GM12878 (cell line): ENCODE data around the gene NDUFV3. TPM values are rescaled to one million over a fixed set of nuclear protein-coding genes. Genes with fewer than 3 reads are reported as not detected.
"Not testable (repeated sequence)": the region's sequence is repeated elsewhere in the genome, so short reads cannot be mapped to it uniquely, and the experiment has no call there.

ENCODE experiments used
- ATAC-seq: fragments of 200-7000 bp; cut with Tn5 transposase; 3 replicates; pipeline ENCODE4 v1.9.1; 2020; ENCODE audit warnings: mild to moderate bottlenecking, moderate library complexity
- BruUV-seq: library from RNA; stranded (reverse); fragments of 400-500 nt; replicated peaks from 2 replicates; lab custom pipeline; 2021; lab: Mats Ljungman, UMichigan
- CTCF ChIA-PET: fragments of 300-600 bp; sonication (Branson Sonifier 250); formaldehyde crosslinking; extraction: SDS; loops from one replicate; lab custom pipeline; 2021; ENCODE audit warnings: inconsistent platforms; lab: Yijun Ruan, JAX
- POLR2A ChIA-PET: fragments of 350-600 bp; formaldehyde crosslinking; extraction: SDS; loops from one replicate; lab custom pipeline; 2021; ENCODE audit warnings: inconsistent platforms; lab: Charles Lee
- RAD21 ChIA-PET: fragments of 300-600 bp; sonication (Branson Sonifier 250); formaldehyde crosslinking; loops from one replicate; lab custom pipeline; 2023; ENCODE audit warnings: antibody characterized with exemption; ENCODE audit not compliant: unreplicated experiment; lab: Charles Lee
- SMC1A ChIA-PET: fragments of 300-600 bp; sonication (Branson Sonifier 250); formaldehyde crosslinking; loops from one replicate; lab custom pipeline; 2023; ENCODE audit not compliant: unreplicated experiment, uncharacterized antibody; lab: Charles Lee
- DNase-seq: peaks from one replicate; pipeline ENCODE4 v3.0.0-alpha.2; 2011; ENCODE audit warnings: low read depth, low spot score
- FAIRE-seq: peaks from 3 replicates; lab custom pipeline; 2011; peaks lifted over from hg19 to GRCh38; lab: Jason Lieb, UNC
- H2AFZ ChIP-seq: 2 replicates; pipeline ENCODE4 v1.6.0; 2011; ENCODE audit warnings: low read depth, low read length, control low read depth; ENCODE audit not compliant: control insufficient read depth
- H3K27ac ChIP-seq: 2 replicates; pipeline ENCODE4 v1.5.1; 2011; ENCODE audit warnings: control low read depth; ENCODE audit not compliant: control insufficient read depth, insufficient read depth
- H3K27me3 ChIP-seq, 2 experiments: replicated peaks in 1 of 2; 2 replicates each; pipeline versions ENCODE4 v1.6.0 to v1.6.1; 2011; ENCODE audit warnings: low read length in 1 of 2; ENCODE audit not compliant: control insufficient read depth in 2 of 2, insufficient read depth in 2 of 2
- H3K36me3 ChIP-seq, 2 experiments: 2 replicates each; pipeline ENCODE4 v1.5.1; 2011; ENCODE audit warnings: low read length in 1 of 2; ENCODE audit not compliant: control insufficient read depth in 2 of 2, insufficient read depth in 2 of 2
- H3K4me1 ChIP-seq: 2 replicates; pipeline ENCODE4 v1.6.1; 2011; ENCODE audit warnings: mild to moderate bottlenecking, low read length, moderate library complexity, mixed read lengths; ENCODE audit not compliant: control insufficient read depth, insufficient read depth
- H3K4me2 ChIP-seq: 2 replicates; pipeline ENCODE4 v1.6.0; 2011; ENCODE audit warnings: control low read depth; ENCODE audit not compliant: control insufficient read depth, insufficient read depth
- H3K4me3 ChIP-seq: fragments of 200-600 bp; sonication (generic); 2 replicates; pipeline ENCODE4 v1.5.1; 2016
- H3K79me2 ChIP-seq: 2 replicates; pipeline ENCODE4 v1.6.0; 2011; ENCODE audit warnings: low read length; ENCODE audit not compliant: control insufficient read depth, insufficient read depth
- H3K9ac ChIP-seq: 2 replicates; pipeline ENCODE4 v1.8.0; 2011; ENCODE audit warnings: low read length, control low read depth, mixed read lengths; ENCODE audit not compliant: control insufficient read depth, insufficient read depth
- H3K9me3 ChIP-seq: replicated peaks from 3 replicates; pipeline ENCODE4 v1.5.1; 2011; ENCODE audit warnings: mild to moderate bottlenecking, low read length; ENCODE audit not compliant: control insufficient read depth, insufficient read depth
- H4K20me1 ChIP-seq: 2 replicates; pipeline ENCODE4 v1.6.0; 2011; ENCODE audit not compliant: control insufficient read depth, insufficient read depth
- BHLHE40 ChIP-seq, 2 experiments: fragments of 450-650 bp in 1 of 2; IDR thresholded peaks; 2 replicates each; pipeline ENCODE4 v1.6.1; 2011 to 2017; ENCODE audit warnings: low read depth in 2 of 2, borderline replicate concordance in 1 of 2, improper control_type of control experiment in 1 of 2, low read length in 1 of 2, mild to moderate bottlenecking in 1 of 2
- E2F4 ChIP-seq: IDR thresholded peaks from 2 replicates; pipeline ENCODE4 v1.6.1; 2012; ENCODE audit warnings: low read depth, low read length, improper control_type of control experiment
- EP300 ChIP-seq, 2 experiments: fragments of 150-350 bp in 1 of 2; IDR thresholded peaks; 2 replicates each; pipeline ENCODE4 v1.6.1; 2011 to 2012; ENCODE audit warnings: low read depth in 2 of 2, low read length in 2 of 2, borderline replicate concordance in 1 of 2, improper control_type of control experiment in 1 of 2, inconsistent platforms in 1 of 2; ENCODE audit not compliant: control insufficient read depth in 1 of 2
- IRF3 ChIP-seq: fragments of 450-650 bp; IDR thresholded peaks from 2 replicates; pipeline ENCODE4 v1.6.1; 2014; ENCODE audit warnings: mild to moderate bottlenecking
- MTA3 ChIP-seq: IDR thresholded peaks from 2 replicates; pipeline ENCODE4 v1.6.1; 2012; ENCODE audit warnings: low read length, inconsistent platforms, borderline replicate concordance
- NR2C2 ChIP-seq: IDR thresholded peaks from 2 replicates; pipeline ENCODE4 v1.6.1; 2011; ENCODE audit warnings: borderline replicate concordance, low read depth; ENCODE audit not compliant: control insufficient read depth, insufficient read length
- RUNX3 ChIP-seq: IDR thresholded peaks from 2 replicates; pipeline ENCODE4 v1.6.1; 2012; ENCODE audit warnings: low read length, inconsistent platforms
- SMAD5 ChIP-seq: IDR thresholded peaks from 2 replicates; pipeline ENCODE4 v1.6.1; 2016; ENCODE audit warnings: antibody characterized with exemption, low read depth
- TAF1 ChIP-seq: IDR thresholded peaks from 2 replicates; pipeline ENCODE4 v1.6.1; 2011; ENCODE audit warnings: mild to moderate bottlenecking, low read depth, low read length, borderline replicate concordance
- TCF12 ChIP-seq: IDR thresholded peaks from 2 replicates; pipeline ENCODE4 v1.6.1; 2011; ENCODE audit warnings: low read depth, mild to moderate bottlenecking, low read length
- ZBTB33 ChIP-seq: fragments of 450-650 bp; IDR thresholded peaks from 2 replicates; pipeline ENCODE4 v1.6.1; 2017; ENCODE audit warnings: mild to moderate bottlenecking
- ZZZ3 ChIP-seq: IDR thresholded peaks from 2 replicates; pipeline ENCODE4 v1.6.1; 2011; ENCODE audit warnings: low read depth; ENCODE audit not compliant: control insufficient read depth, insufficient read length
- WGBS: methylation state at CpG from one replicate; pipeline ENCODE4 v1.1.6; 2016; ENCODE audit warnings: low lambda C conversion rate; ENCODE audit not compliant: insufficient replicate concordance, insufficient coverage; ENCODE audit errors: missing lambda C conversion rate; 5-methylcytosine and 5-hydroxymethylcytosine counted together
- in situ Hi-C: fragments of 300-500 bp; cut with MboI; formaldehyde crosslinking; loops from 9 replicates; pipeline ENCODE4 v1.14.3; 2018; ENCODE audit warnings: mixed read lengths
- intact Hi-C: fragments of 100-400 bp; cut with micrococcal nuclease; formaldehyde crosslinking; loops from one replicate; pipeline ENCODE4 v1.14.2; 2022; ENCODE audit not compliant: unreplicated experiment
- polyA plus RNA-seq, 11 experiments: library from polyadenylated mRNA; depleted of rRNA in 4 of 11; unstranded in 6 of 11; stranded (reverse) in 5 of 11; fragments of >200 nt; fragmentation: Nextera tagmentation in 4 of 11; fragmentation: Illumina TruSeq in 1 of 11; extraction: Ambion mirVana in 4 of 11; extraction: Trizol in 1 of 11; gene quantifications; 1 replicate in 1 of 11; 2 replicates in 10 of 11; pipeline versions ENCODE4 v1.2.1 to v1.2.3, GENCODE V29; 2011 to 2016; ENCODE audit warnings: inconsistent platforms in 2 of 11, missing spikeins in 2 of 11, low read depth in 1 of 11
- total RNA-seq, 4 experiments: library from RNA; depleted of rRNA in 3 of 4; stranded (reverse); fragments of >200 nt in 3 of 4; fragmentation: Illumina TruSeq in 1 of 4; extraction: Trizol in 1 of 4; gene quantifications; 2 replicates each; pipeline versions ENCODE4 v1.2.1 to v1.2.3, GENCODE V29; 2013 to 2021

The NDUFV3 gene
- total and polyA plus RNA-seq, 10 of the 15 experiments (the other 5 are each of a cell fraction or from before 2014, with no cell fraction given), result 7.0 to 44.7 (median 29.9) TPM

GRCh38 chr21:42937960-42938605, 45.0 kb downstream of the NDUFV3 start:
- ATAC-seq (no peak), FAIRE-seq (no peak), DNase-seq (no peak)
- Histone ChIP-seq H3K4me1 (peaks cover 11% of the 10 kb centered on the region), H3K27me3 (no peaks in the 10 kb centered on the region), H3K36me3 (no peaks in the 10 kb centered on the region), H4K20me1 (no peaks in the 10 kb centered on the region), H3K4me2 (no peak overlapping the region), H3K4me3 (no peak overlapping the region), H3K9ac (no peak overlapping the region), H3K27ac (no peak overlapping the region), H3K9me3 (no peaks in the 10 kb centered on the region; the same call in 2 of the 3 replicates), H3K79me2 (no peaks in the 10 kb centered on the region), H2AFZ (no peak overlapping the region)
- no TSS peak for BruUV-seq
- ChIA-PET RAD21 (no interaction called here), POLR2A (no interaction called here), CTCF (interaction anchor here (1.0 kb wide), 1 partner anchor 23 kb away, joined by 4 read pairs; no protein-coding TSS in a partner anchor), SMC1A (no interaction called here)
- in situ Hi-C loops, result loop anchor here (10.0 kb wide), 1 partner anchor 717 kb away; the partner anchor contains the start of genes HSF2BP and RRP1B
- intact Hi-C loops, result no loop called here
- TF ChIP-seq NR2C2 (no peak), E2F4 (no peak), BHLHE40 (IDR thresholded peaks at IDR 0.05; ENCODE audit: borderline replicate concordance in 1 of 2, low read depth in 2 of 2, low read length in 1 of 2) (no peak), EP300 (IDR thresholded peaks at IDR 0.05; ENCODE audit: borderline replicate concordance in 1 of 2, control insufficient read depth in 1 of 2, low read depth in 2 of 2, low read length in 2 of 2) (no peak), TAF1 (no peak), TCF12 (no peak), MTA3 (no peak), ZZZ3 (no peak), RUNX3 (no peak), SMAD5 (no peak), ZBTB33 (no peak), IRF3 (no peak)
- 90% methylated on average over 21 of the region's 21 CpGs for WGBS

GRCh38 chr21:42938606-42938995, 45.5 kb downstream of the NDUFV3 start:
- peaks cover 11% of the 10 kb centered on the region for H3K4me1 ChIP-seq
- H3K36me3 ChIP-seq, H4K20me1 ChIP-seq, FAIRE-seq, H3K9me3 ChIP-seq, H3K4me3 ChIP-seq, BruUV-seq, SMC1A ChIA-PET, H3K27me3 ChIP-seq, H3K79me2 ChIP-seq, H3K4me2 ChIP-seq, H3K27ac ChIP-seq, DNase-seq, POLR2A ChIA-PET, intact Hi-C loops, RAD21 ChIA-PET, H2AFZ ChIP-seq, ATAC-seq, H3K9ac ChIP-seq: not testable (repeated sequence)
- 75% methylated on average over 6 of the region's 6 CpGs for WGBS
- in situ Hi-C loops, result loop anchor here (10.0 kb wide), 1 partner anchor 716 kb away; the partner anchor contains the start of genes HSF2BP and RRP1B
- CTCF ChIA-PET, result interaction anchor here (1.0 kb wide), 1 partner anchor 22 kb away, joined by 4 read pairs; no protein-coding TSS in a partner anchor
